ENCODE results near the gene INSYN2B.
"Not testable (repeated sequence)": the region's sequence is repeated elsewhere in the genome, so short reads cannot be mapped to it uniquely, and the experiment has no call there.

INSYN2B gene

DNA sequence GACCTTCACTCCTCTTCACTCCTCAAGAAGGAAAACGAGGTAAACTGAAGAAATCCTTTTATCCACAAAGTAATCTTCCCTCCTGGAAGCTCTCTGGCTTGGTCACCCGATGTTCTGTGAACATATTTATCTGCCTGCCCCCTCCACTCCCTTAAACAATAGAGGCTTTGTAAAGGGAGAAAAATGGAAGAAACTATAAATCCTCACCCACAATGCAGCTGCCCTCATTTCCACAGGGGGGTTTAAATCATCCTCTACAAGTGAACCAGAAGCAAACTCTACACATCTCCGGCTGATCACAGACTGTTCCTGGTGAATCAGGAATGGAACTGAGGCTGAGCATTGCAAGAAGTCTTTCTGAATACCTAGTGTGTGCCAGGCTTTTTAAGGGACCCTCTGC is 7.2 kb downstream of the INSYN2B start:
- no peak for DNase-seq (ENCODE audit: low read depth in 2 of 3, low spot score in 2 of 3)

DNA sequence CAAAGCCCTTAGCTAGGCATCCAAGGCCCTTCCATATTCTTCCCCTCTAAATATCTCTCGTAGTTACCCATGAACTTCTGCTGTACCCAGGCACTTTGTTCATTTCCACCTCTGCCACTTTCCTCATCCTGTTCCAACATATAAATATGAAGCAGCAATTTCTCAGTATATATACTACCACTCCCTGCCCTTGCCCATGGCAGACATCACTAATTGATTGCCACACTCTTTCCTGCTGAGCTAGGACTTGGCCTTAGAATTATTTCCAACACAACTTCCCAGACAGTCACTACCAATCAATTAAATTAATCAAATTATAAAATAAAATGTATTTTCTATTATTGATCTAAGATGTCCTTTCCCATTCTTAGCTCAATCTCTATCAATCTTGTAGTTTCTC is 8.5 kb downstream of the INSYN2B start:
- DNase-seq (ENCODE audit: low read depth in 2 of 3, low spot score in 2 of 3), result no peak

DNA sequence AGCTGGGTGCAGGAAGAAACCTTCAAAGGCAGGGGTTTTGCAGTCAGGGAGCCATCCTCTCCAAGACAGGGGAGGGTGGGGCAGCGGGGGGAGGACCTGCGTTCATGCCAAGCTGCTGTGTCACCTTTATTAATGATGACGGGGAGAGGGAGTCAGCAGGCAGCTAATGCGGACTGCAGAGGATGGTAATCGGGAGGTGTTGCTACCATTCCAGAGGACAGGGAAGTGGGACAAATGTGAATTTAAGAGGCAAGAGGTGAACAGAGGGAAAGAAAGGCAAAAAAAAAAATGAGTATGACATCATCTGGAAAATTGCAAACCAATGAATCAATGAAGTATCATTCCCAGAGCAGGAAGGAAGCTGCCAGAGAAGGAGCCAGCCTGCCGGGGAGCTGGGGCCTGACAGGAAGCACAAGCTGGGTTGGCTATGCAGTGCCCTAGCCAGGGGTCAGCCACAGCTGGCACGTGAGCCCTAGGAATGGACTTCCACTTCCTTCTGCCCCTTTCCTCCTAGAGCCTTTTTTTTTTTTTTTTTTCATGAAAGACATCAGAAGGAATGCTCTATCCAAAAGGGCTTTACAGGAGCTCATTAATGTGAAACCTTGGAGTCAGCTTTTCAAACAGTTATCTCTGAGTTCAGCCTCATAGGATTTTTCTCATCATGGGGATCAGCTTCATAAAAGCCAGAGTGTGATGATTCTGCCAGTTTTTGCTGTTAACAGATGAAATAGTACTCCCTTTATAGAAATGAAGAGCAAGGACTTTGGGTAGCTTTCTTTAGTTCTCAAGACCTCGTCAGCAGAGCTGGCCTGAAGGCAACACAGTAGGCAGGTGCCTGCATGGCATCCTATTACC is 9.2 kb downstream of the INSYN2B start:
- DNase-seq (ENCODE audit: low read depth in 2 of 3, low spot score in 2 of 3), result no peak

DNA sequence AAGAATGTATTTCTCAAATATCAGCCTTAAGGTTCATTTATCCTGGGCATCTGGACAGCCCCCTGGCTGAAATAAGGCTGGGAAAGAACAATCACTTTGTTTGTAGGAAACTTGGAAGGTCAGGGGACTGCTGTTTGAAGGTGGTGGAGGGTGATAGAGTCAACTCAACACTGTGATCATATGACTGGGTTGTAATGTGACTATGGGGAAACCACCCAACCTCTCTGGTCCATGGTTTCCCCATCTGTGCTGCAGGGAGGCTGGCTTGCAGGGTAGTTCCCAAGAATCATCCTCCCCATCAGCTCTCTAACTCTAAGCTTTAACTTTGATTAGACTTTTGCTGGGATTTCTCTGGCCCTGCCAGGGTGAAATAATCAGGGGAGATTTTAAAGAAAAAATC is 10.0 kb downstream of the INSYN2B start:
- DNase-seq (ENCODE audit: low read depth in 2 of 3, low spot score in 2 of 3), result no peak

DNA sequence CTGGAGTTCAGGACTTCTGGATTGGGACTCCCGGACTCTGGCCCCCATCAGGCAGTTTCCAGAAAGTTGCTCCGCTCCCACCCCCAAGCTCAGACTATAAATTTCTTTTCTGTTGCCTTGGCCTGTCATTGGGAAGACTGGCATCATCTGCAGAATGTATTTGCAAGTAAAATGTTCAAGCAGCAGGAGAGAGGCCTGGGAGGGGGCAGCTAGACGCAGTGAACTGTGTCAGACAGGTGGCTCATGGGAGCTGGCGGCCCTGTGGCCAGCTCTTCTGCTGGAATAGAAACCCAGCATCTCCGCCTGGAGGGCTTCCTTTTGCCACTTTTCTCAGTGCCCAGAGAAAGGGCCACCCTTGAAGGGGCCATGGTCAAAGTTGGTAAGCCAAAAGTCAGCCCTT is 16.0 kb downstream of the INSYN2B start:
- no peak for DNase-seq (ENCODE audit: low read depth in 2 of 3, low spot score in 2 of 3)

DNA sequence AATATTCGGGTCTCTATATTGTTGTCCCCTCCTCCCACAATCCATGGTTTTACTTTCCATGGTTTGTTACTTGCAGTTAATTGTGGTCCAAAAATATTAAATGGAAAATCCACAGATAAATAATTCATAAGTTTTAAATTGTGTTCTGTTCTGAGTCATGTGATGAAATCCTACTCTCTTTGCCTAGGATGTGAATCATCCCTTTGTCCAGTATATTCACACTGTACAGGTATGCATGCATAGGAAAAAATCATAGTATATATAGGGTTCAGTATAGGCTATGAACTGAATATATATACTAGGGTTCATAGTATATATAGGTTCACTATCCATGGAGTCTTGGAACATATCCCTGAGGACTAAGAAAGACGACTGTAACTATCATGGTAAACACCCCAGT is 19.6 kb downstream of the INSYN2B start:
- DNase-seq (ENCODE audit: low read depth in 2 of 3, low spot score in 2 of 3), result no peak

DNA sequence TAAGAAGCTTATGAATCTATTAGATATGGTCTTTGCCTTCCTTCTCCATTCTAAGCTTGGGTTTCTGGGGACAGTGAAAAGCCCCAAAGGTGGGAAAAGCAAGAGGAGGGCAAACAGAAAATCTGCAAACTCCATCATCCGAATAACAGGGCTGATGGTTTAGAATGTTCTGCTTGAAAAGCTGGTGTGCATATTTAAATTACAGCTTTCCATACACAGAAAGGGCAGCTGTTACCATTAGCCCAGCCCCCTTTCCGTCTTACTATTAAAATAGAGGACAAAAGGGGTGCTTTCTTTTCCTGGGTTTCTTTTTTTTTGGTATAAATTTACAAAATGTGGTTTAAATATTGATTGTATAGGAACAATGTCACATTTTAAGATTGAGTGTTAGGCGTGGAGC is 22.0 kb downstream of the INSYN2B start:
- no peak for DNase-seq (ENCODE audit: low read depth in 2 of 3, low spot score in 2 of 3)

DNA sequence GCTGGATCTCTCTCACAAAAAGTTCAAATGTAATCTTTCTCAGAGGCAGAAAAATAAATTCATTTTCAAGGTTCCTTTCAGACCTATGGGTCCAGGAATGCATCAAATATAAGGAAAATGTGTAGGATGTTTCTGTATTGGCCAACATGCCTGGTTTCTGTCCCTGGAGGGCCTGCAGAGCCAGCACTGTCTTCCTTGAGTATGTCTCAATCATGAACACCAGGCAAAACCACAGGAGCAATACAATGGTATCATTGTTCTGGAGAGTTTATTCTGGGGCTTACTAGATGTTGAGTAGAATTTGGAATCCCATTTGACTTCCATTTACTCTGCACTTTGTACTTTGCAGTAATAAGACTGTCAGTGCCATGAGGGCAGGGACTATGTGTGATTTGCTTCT is 23.5 kb downstream of the INSYN2B start:
- DNase-seq (ENCODE audit: low read depth in 2 of 3, low spot score in 2 of 3), result no peak

DNA sequence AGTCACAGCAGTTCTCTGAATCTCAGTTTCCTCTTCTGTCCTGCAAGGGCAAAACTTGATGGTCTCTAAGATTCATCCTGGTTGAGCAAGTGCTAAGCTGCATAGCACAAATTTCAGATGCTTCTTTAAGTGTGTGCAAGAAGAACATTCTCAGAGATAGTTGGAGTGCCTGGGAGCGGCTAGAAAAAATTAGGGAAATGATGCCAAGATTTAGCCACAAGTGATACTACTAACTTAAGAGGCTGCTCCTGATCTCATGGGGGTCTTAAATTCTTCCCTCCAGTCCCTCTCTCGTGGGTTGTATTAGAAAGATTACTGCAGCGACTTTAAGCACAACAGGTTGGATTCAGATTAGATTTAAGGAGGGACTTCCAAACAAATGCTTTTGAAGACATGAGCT is 24.2 kb downstream of the INSYN2B start:
- DNase-seq (ENCODE audit: low read depth in 2 of 3, low spot score in 2 of 3), result no peak

DNA sequence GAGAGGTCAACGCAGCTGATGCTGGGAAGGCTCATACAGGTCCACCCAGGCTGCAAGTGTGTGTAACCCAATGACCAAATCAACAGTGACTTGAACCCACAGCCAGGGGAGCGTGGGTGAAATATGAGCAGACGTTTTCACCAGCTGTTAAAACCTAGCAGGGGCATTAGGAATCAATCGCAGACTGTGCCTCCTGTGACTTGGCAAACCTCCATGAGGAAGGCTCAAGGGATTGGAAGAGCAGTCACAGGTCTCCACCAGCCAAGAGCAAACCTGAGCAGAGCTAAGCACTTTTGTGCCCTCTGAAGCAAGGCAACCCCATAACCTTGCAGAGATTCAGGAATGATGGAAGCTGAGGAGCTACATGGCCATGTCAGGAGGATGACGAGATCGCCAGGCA is 25.5 kb downstream of the INSYN2B start:
- DNase-seq (ENCODE audit: low read depth in 2 of 3, low spot score in 2 of 3), result no peak

DNA sequence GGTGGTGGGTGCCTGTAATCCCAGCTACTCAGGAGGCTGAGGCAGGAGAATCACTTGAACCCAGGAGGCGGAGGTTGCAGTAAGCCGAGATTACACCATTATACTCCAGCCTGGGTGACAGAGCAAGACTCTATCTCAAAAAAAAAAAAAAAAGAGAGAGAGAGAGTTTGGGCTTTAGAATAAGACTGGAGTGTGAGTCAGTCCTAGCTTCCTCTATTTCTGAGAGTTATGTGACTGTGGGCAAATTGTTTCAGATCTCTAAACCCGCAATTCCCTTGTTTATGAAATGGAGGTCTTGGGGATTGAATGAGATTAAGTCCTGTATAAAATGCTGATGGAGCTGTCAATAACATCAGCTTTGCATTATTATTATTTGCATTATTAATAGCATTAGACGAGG is 27.1 kb downstream of the INSYN2B start:
- not testable (repeated sequence) for DNase-seq (ENCODE audit: low read depth in 2 of 3, low spot score in 2 of 3)

DNA sequence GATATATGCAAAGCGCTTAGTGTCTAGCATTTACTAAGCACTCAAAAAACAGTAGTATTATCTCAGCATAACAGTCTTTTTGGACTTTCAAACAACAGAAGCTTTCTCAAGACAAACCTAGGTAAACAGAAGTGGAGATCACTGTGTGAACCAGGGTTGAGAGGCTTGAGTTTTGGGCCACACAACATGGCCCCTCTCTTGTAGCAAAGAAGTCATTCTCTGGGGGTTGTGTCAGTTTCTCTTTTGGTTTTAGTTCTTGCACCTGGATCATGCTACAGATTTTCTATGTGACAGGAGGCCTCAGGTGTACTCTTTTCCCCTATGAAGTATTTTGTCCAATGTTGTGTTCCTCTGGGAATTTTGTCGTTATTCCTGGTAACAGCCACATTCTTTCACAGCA is 30.0 kb downstream of the INSYN2B start:
- DNase-seq (ENCODE audit: low read depth in 2 of 3, low spot score in 2 of 3), result no peak

DNA sequence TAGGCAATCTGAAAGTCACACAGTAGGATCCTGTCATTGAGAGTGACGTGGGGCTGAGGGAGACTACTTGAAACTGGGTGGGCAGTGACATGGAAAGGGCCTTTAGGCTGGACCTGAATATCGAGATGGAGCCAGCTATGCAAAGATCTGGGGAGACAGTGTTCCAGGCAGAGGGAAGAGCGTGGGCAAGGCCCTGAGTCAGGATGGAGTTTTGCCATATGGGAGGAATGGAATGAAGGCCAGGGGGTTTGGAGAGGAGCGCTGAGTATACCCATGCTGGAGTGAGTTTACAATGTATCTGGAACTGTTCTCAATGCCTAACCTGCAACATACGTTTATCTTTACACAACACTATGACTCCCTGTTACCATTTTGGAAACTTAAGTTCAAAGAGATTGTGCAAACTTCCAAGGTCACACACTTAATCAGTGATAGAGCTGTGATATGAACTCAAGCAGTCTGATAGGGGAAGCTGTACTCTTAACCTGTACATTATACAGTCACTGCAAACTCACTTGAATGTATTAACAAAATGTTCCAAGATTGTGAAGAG is 33.5 kb downstream of the INSYN2B start:
- no peak for DNase-seq (ENCODE audit: low read depth in 2 of 3, low spot score in 2 of 3)

DNA sequence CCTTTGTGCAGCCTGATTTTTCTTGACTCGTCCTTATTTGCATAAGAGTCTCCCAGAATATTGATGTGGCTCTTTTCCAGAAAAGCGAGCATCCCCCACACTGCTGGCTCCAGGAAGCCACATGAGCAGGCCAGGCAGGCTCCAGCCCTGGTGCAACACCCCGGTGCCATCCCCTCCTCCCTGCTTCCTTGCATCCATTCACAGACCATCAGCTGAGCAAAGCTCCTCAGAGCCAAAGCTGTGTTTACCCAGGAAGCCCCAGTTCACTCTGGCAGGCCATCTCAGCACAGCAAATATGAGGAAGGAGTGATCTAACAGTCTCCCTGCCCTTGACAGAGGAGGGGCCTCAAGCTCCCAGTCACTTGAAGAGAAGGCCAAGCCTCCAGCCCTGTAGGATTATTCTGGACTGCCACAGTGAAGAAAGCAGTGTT is 34.4 kb downstream of the INSYN2B start:
- DNase-seq (ENCODE audit: low read depth in 2 of 3, low spot score in 2 of 3), result no peak

DNA sequence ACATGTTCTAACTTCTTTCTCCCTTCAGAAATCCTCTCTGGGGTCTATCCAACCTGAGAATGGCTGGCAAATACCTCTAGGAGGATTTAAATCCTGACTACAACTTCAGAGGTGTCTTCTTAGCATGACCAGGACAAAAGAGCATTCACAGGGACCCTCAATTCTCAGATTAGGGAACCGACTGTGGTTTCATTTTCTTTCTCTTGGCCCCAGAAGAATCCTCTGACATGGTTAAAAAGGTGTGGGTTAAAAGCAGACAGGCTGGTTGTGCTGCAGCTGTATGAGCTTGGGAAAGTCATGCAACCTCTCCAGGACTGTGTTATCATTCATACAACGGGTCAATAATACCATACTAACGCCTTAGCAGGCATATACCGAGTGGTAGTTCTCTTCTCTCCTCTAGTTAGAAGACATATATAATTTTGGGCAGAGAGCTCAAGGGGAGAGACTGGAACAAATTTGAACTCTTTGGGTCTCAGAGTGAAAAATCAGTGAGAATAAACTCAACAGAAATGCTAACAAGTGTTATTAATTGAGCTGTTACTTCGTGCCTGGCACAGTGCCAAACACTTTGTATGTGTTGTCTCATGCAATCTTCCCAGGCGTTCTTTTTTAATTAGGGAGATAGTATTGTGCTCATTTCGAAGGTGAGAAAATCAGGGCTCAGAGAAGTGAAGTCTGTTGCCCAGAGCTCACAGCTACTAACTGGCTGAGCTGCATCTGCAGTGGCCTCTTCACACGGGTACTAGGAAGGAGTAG is 35.2 kb downstream of the INSYN2B start:
- no peak for DNase-seq (ENCODE audit: low read depth in 2 of 3, low spot score in 2 of 3)

DNA sequence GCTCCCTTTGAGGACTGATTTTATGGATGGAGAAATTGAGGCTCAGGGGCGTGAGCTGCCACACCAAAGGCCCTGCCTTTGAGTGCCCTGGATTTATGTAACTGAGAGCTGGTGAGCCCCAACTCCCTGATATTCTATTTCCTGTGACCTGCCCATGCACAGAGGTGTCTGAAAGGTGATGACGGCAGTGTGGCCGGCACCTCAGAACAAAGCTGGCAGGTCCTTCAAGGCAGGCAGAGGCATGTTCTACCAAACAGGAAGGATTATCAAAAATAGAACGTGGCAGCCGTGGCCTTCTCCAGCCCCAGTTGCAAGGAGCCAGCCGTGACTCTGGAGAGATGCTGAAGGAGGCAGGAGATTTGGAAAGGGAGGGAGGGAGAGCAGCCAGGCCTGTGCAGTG is 36.2 kb downstream of the INSYN2B start:
- DNase-seq (ENCODE audit: low read depth in 2 of 3, low spot score in 2 of 3), result no peak

DNA sequence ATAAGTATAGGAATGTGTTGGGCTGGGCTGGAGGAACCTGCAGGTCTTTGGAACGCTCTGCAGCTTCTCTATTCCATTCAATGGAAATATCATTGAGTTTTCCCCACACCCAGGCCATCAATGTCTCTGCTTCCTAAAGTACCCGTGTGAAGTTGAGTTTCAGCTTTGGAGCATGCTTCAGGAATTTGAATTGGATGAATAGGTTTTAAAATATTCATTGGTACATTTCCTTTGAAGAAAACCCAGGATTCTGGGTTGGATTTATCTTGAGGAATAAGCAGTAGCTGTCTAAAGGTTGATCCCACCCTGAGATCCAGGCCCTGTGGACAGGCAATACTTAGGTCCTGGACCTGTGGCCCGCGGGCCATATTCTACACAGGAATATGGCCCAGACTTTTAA is 37.3 kb downstream of the INSYN2B start:
- no peak for DNase-seq (ENCODE audit: low read depth in 2 of 3, low spot score in 2 of 3)

DNA sequence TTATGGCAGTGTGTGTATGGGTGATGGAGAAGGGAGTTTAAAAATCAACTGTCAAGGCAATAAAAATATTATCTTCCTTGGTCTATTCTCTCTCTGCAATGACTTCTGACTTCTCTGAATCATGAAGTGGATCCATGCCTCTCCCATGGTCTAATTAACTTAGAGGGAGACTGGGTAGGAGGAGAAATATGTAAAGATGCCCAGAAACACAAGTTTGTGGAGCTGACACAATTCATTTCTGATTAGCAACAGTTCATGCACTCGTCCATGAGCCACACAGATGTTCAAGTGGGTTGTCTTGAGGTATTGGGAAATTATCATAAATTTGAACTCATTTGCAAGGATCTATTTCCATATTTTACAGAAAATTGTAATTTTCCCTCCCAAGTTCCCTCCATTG is 38.1 kb downstream of the INSYN2B start:
- DNase-seq (ENCODE audit: low read depth in 2 of 3, low spot score in 2 of 3), result no peak

DNA sequence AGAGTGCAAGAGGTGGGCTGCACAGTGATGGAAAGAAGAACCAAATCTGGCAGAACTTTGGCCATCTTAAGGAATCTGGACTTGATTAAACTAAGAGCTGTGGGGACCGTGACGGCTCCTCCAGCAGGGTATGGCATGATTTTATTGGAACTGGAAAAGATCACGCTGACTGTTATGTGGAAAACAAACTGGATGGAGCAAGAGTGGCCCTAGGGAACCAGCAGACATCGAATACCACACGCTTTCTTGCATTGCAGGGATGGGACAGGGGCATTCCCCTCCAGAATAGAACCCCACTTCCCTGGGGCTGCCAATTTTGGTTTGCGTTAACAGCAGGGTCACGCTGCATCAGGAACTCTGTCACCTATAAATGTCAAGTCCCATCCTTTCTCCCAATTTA is 38.8 kb downstream of the INSYN2B start:
- DNase-seq (ENCODE audit: low read depth in 2 of 3, low spot score in 2 of 3), result no peak

DNA sequence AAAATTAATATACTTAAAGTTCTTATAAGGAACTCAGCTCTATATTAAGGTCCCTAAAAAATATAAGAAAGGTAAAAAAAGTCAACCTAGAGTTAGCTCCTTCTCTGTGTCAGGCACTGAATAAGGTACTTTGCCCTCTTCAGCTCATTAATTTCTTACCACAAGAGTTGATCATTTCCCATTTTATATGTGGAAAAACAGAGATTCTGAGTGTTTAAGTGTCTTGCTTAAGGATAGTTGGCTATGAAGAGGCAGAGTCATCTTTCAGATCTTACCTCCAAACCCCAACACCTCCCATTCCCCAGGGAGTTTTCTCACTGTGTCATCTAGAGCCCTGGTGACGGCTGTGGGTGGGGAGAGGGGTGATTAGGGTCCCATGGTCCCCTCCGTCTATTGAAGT is 40.6 kb downstream of the INSYN2B start:
- no peak for DNase-seq (ENCODE audit: low read depth in 2 of 3, low spot score in 2 of 3)

DNA sequence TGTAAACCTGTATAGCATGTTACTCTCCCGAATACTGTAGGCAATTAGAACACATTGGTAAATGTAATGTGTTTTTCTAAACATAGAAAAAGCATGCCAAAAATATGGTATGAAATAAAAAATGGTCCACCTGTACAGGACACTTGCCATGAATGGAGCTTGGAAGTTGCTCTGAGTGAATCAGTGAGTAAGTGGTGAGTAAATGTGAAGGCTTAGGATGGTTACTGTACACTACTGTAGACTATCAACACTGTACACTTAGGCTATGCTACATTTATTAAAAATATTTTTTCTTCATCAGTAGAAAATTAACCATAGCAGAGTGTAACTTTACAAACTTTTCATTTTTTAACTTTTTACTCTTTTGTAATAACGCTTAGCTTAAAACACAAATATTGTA is 41.9 kb downstream of the INSYN2B start:
- DNase-seq (ENCODE audit: low read depth in 2 of 3, low spot score in 2 of 3), result no peak

DNA sequence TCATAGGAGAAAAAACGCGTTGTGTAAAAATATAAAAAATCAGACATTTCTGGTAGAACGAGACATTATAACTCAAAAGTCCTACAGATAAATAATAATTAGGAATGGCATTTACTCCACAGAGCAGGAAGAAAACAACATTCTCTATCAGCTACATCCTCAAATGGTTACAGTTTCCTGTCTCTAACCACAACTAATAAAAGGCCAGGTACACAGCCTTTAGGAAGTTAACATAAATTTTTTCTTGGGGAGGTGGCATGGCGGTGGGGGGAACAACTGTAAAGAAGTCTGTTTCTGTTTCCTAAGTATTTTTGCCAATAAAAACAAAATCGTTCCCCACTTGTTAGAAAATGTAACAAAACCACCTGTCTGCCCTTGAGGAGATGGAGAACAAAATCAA is 44.5 kb downstream of the INSYN2B start:
- no peak for DNase-seq (ENCODE audit: low read depth in 2 of 3, low spot score in 2 of 3)

All from activated CD8-positive, alpha-beta memory T cell treated with anti-CD3 and anti-CD28 coated beads for 48 hours (primary cell).